DMS114 treated with DMSO at 0.1 percent for 48 hours (cell line): ENCODE results near the gene TUBGCP6.

Experiments used
- DNase-seq: peaks from one replicate; lab custom pipeline; 2025; ENCODE audit not compliant: unreplicated experiment; lab: John Stamatoyannopoulos, UW

TUBGCP6 gene

GRCh38 chr22:50197856-50198623, 46.8 kb downstream of the TUBGCP6 start:
- no peak for DNase-seq

GRCh38 chr22:50197000-50197800, 47.6 kb downstream of the TUBGCP6 start:
- no peak for DNase-seq

- DNase-seq = no peak
Observed at GRCh38 chr22:50196256-50196655, 48.6 kb downstream of the TUBGCP6 start.

- no peak for DNase-seq
Observed at GRCh38 chr22:50194037-50194805, 50.6 kb downstream of the TUBGCP6 start.

GRCh38 chr22:50193621-50194020, 51.2 kb downstream of the TUBGCP6 start:
- no peak for DNase-seq

GRCh38 chr22:50192436-50193204, 52.2 kb downstream of the TUBGCP6 start:
- no peak for DNase-seq

GRCh38 chr22:50190941-50191741, 53.7 kb downstream of the TUBGCP6 start:
- no peak for DNase-seq

- DNase-seq = no peak
Observed at GRCh38 chr22:50190182-50190940, 54.5 kb downstream of the TUBGCP6 start.

- no peak for DNase-seq
Observed at GRCh38 chr22:50189849-50190181, 55.0 kb downstream of the TUBGCP6 start.

GRCh38 chr22:50189184-50189848, 55.5 kb downstream of the TUBGCP6 start:
- DNase-seq = no peak

GRCh38 chr22:50188356-50188755, 56.5 kb downstream of the TUBGCP6 start:
- no peak for DNase-seq

GRCh38 chr22:50186761-50187523, 57.9 kb downstream of the TUBGCP6 start:
- DNase-seq = no peak

GRCh38 chr22:50186181-50186714, 58.6 kb downstream of the TUBGCP6 start:
- DNase-seq = no peak

GRCh38 chr22:50185375-50186087, 59.3 kb downstream of the TUBGCP6 start, which contains the start of gene TRABD:
TRABD (plus strand) TSS chr22:50185913; CDS start chr22:50193061, 7,148 bp downstream.
- peak; percentile 44 for DNase-seq

- DNase-seq = no peak
Observed at GRCh38 chr22:50184902-50185374, 59.9 kb downstream of the TUBGCP6 start.

GRCh38 chr22:50184004-50184901, 60.6 kb downstream of the TUBGCP6 start:
- DNase-seq = no peak
